Aortic smooth muscle cell (primary cell): Measurements from ENCODE around the gene COQ9. TPM values are rescaled to one million over a fixed set of nuclear protein-coding genes. Genes with fewer than 3 reads are reported as not detected.

ENCODE experiments used
- total RNA-seq: library from RNA; depleted of rRNA; stranded (reverse); fragments of >200 nt; gene quantifications from 2 replicates; pipeline ENCODE4 v1.2.3, GENCODE V29; 2014

COQ9 gene, protein sequence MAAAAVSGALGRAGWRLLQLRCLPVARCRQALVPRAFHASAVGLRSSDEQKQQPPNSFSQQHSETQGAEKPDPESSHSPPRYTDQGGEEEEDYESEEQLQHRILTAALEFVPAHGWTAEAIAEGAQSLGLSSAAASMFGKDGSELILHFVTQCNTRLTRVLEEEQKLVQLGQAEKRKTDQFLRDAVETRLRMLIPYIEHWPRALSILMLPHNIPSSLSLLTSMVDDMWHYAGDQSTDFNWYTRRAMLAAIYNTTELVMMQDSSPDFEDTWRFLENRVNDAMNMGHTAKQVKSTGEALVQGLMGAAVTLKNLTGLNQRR
- 42.1 and 45.6 TPM in 2 replicates for total RNA-seq

DNA sequence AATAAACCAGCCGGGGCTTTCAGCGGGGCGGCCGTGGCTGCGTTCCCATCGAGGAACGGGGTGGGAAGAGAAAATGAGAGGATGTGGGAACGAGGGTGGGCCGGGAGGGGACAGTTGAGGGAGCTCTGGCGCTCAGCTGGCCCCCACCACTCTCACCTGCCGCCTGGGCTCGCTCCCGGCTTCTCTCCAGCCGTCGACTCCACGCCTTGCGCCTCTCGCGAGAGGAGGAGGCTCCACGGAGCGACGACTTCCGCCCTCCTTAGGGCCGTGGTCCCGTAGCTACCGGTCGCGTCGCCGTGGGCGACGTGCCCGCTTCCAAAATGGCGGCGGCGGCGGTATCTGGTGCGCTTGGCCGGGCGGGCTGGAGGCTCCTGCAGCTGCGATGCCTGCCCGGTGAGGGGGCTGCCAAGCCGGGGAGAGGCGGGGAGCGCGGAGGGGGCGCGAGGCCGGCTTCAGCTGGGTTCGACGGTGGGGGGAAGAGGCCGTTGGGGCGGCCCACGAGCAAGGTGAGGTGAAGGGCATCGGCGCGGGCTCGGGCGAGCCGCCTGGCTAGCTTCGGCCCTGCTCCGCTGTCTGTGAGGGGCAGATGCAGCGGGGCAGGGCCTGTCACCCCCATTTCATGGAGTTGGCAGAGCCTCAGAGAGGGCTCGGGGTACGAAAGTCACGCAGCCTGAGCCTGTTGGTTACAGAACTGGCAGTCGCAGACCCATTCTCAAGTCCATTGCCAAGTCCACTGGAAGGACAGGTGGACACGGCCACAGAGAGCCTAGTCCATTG lies at the start of gene COQ9, which contains the start of gene CIAPIN1:
COQ9 (plus strand) TSS at position 294 of the 777 bp plus-strand sequence; CDS start at position 321, 27 bp downstream.
CIAPIN1 (minus strand) TSS at position 200 of the 777 bp plus-strand sequence. CDS start 6,457 bp downstream, outside the sequence.

DNA sequence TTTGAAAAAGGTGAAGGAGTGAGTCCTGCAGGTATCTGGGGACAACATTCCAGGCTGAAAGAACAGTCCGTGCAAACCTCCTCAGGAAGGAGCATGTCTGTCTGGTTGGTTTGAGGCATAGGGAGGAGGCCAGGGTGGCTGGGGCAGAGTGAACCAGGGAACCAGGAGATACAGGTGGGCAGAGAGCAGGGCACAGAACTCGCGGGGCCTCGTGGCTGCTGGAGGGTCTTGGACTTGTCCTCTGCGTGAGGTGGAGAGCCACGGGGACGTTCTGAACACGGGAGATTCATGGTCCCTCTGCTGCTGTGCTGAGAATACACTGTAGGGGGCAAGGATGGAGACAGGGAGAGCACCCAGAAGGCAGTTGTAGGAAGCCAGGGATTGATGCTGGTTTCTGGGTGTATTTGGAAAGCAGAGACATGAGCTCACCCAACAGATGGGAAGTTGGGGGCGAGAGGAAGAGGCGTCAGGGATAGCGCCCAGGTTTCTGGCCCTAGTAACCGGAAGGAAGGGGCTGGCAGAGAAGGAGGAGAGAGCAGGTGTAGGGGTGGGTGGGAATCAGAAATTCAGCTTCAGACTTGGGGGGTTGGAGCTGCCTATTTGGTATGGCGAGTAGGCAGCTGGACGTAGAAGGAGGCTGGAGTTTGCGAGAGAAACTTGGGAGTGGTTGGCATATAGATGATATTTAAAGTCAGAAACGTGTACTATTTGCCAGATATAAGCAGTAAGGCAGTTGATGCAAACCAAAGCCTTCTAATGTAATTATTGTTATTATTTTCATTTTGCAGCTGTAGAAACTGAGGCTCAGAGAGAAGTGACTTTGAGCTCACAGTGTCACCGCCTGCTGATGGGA lies 43.1 kb upstream of the COQ9 start, which contains the start of gene CCL17:
CCL17 (plus strand) TSS at position 803 of the 853 bp plus-strand sequence. CDS start 9,166 bp downstream, outside the sequence.

DNA sequence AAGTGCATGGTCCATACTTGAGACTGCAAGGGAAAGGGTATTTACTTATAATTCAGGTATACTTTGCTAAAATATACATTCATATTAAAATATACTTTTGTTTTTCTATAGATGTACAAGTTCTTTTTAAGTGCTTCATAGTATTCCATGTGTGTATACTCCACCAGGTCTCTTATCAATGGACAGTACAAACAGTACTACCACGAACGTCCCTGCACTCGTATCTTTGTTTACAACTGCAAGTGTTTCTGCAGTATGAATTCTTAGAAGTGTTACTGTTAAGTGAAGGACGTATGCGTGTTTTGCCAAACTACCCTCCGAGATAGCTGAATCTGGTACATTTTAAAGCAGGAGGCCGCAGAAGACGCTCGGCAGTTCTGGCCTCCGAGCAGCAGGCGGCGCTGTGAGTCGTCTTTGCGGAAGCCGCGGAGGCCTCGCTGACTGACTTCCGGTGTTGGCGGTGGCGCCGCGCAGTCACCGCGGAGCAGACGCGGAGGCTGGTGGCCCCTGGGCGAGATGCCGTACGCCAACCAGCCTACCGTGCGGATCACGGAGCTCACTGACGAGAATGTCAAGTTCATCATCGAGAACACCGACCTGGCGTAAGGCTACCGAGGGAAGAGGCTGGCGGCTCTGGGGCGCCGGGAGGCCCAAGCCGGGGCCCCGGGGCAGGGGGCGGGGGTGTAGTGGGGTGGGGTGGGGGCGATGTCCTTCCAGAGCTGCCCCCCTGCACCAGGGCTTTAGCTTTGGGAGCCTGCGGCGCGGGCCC lies 15.1 kb downstream of the COQ9 start, which contains the start of gene POLR2C:
POLR2C (plus strand) TSS at position 471 of the 769 bp plus-strand sequence; CDS start at position 517, 46 bp downstream.

DNA sequence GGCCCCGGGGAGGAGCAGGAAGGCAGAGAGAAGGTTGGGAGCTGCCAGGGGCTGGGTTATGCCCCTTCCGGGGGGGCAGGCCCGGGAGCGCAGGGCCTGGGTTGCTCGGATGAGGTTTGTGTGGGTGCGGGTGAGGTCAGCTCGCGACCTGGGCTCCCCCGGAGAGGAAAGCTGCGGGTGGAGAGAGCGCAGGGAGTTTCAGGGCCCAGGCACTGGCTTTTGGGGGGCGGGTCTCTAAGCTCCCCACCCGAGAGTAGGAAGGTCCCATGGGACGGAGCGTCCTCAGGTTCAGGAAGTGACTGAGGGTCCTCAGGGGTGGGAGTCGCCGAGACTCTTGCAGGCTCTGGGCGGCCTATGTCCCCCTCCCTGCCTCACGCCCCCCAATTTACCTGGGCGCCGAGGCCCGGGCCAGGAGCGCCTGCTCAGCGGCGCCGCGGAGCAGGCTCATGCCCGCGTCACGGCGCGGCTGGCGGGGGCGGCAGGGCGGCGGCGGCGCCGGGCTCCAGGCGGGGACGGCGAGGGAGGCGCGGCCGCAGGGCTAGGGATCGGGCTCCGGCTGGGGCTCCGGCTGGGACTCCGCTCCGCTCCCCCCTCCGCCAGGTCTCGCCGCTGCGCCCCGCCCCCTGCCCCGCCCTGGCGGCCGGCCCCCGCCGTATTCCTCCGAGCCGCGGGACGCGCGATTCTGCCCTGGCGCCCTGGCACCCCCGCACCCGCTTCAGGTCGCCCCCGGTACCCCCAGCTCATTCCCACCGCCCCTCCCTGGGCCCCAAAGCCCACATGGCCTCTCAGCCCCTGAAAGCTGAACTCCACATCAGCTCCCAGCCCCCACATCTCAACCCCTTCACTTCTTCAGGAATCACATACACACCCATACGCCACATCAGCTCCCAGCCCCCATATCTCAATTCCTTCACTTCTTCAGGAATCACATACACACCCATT lies 38.9 kb downstream of the COQ9 start, which contains the start of gene DOK4:
DOK4 (minus strand) TSS at position 578 of the 942 bp plus-strand sequence. CDS start 6,986 bp downstream, outside the sequence.

Other genes with a start within 250 kb of the COQ9 start
- 60.0 and 71.3 TPM in 2 replicates for gene ARL2BP, start 202.2 kb upstream of the COQ9 start, total RNA-seq
- gene PLLP, start 162.8 kb upstream of the COQ9 start, total RNA-seq, result 0.31 TPM in 1 of 2 replicates, not detected in the other
- gene CCL22, start 88.7 kb upstream of the COQ9 start, total RNA-seq, result not detected in 2 replicates
- 7.5 and 7.7 TPM in 2 replicates for gene CX3CL1, start 75.0 kb upstream of the COQ9 start, total RNA-seq
- gene CCL17, start 42.7 kb upstream of the COQ9 start, total RNA-seq, result not detected in 2 replicates
- gene CIAPIN1, start 94 bp upstream of the COQ9 start, total RNA-seq, result 43.6 and 45.6 TPM in 2 replicates
- 95.4 and 107 TPM in 2 replicates for gene POLR2C, start 15.2 kb downstream of the COQ9 start, total RNA-seq
- 41.1 and 42.9 TPM in 2 replicates for gene DOK4, start 39.0 kb downstream of the COQ9 start, total RNA-seq
- 11.9 and 12.4 TPM in 2 replicates for gene CCDC102A, start 89.1 kb downstream of the COQ9 start, total RNA-seq
- not detected in 2 replicates for gene ADGRG5, start 95.2 kb downstream of the COQ9 start, total RNA-seq
- gene ADGRG1, start 181.2 kb downstream of the COQ9 start, total RNA-seq, result 5.2 and 9.0 TPM in 2 replicates
- not detected in 2 replicates for gene ADGRG3, start 220.8 kb downstream of the COQ9 start, total RNA-seq
- gene DRC7, start 247.3 kb downstream of the COQ9 start, total RNA-seq, result not detected in 2 replicates